Cerebellar cortex (tissue), 1 donor: Measurements from ENCODE around the gene ING4.

ENCODE experiments used
- DNase-seq: peaks from one replicate; pipeline ENCODE4 v3.0.0-alpha.2; 2015; ENCODE audit warnings: low spot score

The ING4 gene

DNA sequence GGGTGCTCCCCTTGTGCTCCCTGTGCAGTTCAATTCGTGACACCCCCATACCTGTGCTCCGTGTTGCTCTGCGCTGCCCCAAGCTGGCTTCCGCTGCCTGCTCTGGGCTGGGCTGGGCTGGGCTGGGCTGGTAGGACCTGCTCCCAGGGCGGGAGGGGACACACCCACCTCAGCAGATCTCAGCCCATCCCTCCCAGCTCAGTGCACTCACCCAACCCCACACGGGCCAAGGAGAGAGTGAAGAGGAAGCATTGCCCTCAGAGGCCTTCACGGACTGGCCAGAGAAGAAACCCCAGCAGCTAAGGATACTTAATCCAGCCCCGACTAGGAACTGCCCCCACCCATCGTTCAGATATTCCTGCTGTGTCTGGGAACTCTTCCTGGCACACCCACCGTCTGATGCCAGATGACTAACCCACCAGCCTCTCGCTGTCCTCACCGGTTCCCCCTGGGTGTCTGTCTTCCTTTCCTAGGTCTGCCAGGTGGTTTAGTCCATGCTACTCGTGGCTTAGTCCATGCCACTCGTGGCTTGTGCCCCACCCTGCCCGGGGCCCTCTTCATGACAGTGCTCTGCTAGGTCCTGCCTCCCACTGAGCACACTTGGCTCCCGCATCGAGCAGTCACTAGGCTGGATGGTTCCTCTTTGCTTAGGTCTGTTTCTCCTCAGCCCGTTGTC is 26.9 kb downstream of the ING4 start, which contains the start of gene LPAR5:
Gene LPAR5, minus strand, starts transcription at position 104 of the 676 bp plus-strand sequence. CDS start 14,711 bp downstream, outside the sequence.
- no peak for DNase-seq

DNA sequence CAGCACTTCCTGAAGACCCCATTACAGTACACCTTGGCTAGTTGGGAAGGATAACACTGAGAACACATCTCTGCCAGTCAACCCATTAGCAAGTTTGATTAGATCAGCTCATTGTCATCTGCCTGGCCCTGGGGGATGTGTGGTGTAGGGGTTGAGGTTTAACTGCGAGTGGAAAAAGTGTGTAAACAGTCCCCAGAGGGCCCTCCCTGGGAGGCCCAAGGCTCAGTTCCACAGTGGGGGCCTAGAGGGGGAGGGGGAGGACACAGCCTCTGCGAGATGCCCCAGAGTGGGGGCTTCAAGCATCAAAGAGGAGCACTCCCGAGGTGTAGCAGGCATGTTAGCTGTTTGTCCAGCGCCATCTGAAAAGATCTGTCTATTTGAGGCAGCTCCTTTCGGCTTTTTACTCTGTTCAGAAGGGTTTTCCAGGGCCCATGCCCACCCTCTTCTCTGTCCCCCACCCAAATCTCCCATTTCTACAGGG is 27.5 kb downstream of the ING4 start:
- no peak for DNase-seq

DNA sequence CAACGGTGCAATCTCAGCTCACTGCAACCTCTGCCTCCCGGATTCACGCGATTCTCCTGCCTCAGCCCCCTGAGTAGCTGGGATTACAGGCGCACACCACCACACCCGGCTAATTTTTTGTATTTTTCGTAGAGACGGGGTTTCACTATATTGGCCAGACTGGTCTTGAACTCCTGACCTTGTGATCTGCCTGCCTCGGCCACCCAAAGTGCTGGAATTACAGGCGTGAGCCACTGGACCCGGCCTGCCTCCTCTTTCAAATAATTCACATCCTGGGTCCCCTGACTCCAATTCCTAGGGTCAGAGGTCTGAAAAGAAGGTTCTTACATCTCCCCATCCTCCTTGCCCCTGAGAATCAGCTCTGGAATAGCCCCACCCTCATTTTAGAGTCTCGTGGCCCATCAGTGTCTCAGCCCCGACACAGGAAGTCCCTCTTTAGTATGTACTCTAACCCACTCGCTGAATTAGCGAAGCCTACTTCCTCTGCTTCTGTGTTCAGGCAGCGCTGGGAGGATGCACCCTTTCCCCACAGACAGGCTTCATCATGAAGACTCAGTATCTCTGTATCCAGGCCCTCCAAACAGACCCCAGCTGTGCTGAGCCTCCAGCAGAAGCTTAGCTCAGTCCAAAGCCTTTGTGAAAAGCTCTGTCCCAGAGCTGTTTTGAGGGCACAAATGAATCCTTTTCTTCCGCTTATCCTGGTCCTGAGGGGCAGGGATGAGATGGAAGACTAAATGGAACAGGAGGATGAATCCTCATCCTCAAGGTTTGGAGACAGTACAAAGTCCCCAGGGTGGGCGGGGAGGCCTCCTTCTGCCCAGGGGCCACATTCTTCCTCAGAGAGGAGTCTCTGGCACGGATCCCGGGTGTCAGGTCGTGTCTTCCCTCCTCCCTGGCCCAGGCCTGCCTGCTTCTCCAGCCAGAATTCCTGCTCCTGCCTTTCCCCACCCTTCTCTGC is 30.6 kb downstream of the ING4 start:
- peak; percentile 50 for DNase-seq

DNA sequence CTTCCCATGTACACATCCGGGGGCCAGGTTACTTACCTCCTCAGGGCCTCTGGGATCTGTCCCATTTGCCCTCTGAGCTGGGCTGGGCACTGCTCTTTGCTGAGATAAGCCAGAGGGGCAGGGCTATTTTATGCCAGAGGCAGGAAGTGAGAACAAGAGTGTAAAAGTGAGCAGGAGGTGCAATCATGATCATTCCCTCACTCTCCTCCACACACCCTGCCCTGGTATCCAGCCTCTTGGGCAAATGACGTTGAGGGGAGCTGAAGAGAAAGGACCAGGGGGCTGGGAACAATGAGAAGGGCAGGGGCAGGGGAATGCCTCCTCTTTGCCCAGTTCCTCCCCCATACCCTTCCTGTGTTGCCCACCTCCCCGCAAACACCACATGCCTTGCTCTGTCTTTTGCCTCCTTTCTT is 31.4 kb downstream of the ING4 start:
- DNase-seq, result no peak

DNA sequence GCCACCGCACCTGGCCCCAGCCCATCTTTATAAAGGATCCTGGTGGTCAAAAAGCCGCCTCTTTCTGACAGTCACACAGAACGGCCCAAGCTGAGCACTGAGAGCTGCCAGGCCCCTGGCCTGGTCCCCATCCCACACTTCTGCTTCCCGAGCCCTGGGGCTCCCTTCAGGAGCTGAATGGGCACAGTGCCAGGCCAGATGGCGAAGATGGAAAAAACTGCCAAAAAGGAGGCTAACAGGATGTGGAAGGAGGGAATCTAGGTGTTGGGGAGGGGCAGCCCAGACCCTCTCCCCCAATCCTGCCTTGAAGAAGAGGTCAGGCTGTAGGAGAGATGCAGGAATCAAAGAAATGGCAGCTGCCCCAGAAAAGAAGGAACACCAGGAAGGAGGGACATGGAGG is 32.2 kb downstream of the ING4 start:
- DNase-seq, result peak; percentile 70

DNA sequence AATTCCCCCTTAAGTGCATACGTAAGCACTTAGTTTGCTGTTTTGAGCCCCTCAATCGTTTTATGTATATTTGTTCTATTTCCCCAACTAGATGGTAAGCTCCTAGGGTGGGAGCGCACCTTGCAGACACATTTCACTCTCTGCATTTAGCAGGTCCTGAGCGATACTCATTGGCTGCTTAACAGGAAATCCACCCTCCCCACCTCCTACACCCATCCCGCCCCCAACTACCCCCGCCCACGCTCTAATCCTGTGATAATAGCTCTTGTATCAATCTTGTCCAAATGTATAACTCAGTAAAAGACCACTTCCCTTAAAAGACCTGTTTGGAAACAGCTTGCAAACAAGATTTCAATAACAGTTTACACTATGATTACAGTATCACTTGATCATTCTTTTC is 35.3 kb downstream of the ING4 start:
- no peak for DNase-seq

DNA sequence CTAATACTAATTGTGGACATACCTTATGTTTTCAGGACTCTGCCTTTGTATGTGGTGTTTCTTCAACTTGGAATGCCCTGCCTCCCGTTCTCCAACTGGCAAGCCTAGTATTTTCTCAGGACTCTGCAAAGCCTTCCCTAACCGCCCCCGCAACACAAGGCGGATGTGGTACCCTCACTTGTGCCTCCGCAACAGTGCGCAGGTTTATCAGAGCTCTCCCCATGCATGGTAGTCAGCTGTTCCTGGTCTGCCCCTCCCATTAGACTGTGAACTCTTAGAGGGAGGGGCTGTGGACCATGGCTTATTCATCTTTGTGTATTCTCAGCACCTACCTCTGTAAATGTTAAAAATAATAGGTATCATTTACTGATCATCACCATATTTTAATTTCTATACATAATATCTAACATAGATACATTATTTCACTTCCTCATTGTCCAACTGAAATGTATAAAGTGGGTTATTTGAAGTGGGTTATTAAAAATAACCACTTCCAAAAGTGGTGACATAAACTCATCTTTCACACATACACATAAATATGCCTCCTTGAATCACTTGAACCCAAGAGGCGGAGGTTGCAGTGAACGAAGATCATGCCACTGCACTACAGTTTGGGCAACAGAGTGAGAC is 36.1 kb downstream of the ING4 start:
- DNase-seq, result no peak

DNA sequence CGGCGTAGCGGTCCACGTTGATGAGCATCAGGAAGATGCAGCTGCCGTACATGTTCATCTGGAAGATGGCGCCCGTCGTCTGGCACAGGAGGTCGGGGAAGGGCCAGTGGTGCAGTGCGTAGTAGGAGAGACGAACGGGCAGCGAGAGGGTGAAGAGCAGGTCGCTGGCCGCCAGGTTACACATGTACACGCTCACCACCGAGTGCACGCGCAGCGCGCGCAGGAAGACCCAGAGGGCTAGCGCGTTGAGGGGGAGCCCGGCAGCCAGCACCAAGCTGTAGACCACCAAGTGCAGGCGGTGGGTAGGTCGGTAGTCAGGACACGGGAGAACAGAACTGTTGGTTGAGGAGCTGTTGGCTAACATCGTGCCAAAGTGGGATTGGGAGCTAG is 42.0 kb downstream of the ING4 start:
- DNase-seq, result no peak

DNA sequence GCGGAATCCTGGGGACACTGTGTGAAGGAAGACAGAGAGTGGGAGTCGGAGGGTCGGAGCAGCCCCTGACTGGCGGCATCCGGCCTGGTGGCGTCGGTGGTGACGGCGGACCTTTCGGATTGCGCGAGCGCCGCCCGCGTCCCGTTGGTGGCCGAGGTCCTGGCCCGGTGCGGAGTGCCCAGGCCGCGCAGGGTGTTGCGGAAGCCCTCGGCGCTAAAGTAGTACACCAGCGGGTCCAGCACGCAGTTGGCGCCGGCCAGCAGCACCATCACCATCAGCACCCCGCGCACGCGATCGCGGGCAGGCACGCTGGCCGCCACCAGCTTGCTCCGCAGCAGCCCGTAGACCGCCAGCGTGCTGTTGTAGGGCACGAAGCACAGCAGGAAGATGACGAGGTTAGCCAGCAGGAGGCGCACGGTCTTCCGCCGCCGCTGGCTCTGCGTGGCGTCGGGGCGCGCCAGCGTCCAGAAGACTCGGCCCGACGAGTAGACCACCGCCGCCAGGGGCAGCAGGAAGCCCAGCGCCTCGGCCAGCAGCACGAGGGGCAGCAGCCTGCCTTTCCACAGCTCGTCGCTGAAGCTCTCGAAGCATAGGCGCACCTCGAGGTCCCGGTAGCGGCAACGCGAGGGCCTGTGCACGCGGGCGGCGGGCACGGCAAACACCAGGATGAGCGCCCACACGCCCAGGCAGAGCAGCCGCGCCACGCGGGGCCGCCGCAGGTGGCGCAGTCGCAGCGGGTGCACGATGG is 42.6 kb downstream of the ING4 start:
- no peak for DNase-seq

DNA sequence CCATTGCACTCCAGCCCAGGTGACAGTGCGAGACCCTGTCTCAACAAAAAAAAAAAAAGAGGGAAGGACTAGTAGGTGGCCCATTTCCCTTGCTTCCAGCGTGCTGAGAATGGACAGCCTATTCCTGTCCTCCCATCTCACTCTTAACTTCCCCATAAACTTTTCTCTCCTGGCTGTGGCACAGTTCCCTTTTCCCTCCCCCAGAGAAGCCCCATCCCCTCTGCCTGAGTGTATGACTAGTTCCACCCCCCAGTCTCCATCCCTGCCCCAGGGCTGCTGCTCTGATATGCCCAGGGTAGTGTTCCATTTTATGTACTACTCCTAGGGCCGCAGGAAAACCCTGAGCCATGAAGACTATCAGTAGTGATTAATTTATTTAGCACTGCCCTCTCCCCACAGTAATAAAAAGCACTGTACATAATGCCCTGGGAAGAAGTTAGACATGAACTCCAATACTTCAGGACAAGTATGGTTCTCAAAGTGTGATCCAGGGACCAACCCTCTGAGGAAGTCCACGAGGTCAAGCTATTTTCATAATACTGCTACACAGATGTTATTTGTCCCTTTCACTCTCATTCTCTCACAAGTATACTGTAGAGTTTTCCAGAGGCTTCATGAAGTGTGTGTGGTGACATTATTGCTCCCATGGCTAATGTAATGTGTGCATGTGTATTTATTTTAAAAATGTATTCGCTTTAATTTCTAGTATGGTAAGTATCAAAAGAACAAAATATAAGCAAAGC is 44.3 kb downstream of the ING4 start:
- DNase-seq, result no peak

DNA sequence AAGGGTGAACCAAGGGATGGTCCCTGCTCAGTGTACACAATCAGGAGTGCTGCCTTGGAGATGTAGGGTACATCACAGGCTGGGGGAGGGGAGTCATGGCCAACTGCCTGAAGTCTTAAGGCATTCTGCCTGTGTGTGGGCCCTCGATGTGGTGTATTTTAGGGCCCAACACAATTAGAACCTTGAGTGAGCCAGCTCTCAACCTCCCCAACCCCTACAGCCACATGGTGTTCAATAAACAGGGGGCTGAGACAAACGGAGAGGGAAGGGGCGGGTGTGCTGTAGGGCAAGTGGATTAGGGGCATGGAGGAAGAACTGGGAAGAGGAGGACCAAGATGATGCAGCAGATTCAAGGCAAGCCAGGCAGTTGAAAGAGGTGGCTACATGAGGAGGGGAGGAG is 47.1 kb downstream of the ING4 start:
- peak; percentile 60 for DNase-seq

DNA sequence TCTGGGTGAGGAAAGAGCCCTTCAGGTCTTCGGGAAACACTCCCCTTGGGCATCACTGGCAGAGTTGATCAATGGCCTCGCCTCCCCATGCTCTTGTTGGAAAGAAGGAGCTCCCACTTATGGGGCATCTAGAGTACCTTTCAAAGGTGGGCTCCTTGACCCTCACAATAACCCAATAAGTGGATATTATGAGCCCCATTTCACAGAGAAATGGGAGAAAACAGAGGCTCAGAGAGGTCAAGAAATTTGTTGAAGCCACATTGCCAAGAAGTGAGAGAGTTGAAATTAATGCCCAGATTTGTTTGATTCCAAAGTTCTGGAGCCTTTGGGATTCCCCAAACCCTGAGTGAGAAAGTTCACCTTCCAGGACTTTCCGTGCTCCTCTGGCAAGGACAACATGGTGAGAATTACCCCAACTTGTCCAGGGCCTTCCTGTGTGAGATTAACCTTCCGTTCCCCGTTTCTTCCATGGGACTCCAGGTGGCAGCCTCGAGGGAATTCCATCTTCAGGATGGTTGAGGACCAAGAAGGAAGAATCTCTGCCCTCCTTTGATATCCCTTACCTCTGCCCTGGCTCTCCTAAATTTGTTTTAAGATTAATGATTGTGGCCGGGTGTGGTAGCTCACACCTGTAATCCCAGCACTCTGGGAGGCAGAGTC is 48.3 kb downstream of the ING4 start:
- peak; percentile 62 for DNase-seq

DNA sequence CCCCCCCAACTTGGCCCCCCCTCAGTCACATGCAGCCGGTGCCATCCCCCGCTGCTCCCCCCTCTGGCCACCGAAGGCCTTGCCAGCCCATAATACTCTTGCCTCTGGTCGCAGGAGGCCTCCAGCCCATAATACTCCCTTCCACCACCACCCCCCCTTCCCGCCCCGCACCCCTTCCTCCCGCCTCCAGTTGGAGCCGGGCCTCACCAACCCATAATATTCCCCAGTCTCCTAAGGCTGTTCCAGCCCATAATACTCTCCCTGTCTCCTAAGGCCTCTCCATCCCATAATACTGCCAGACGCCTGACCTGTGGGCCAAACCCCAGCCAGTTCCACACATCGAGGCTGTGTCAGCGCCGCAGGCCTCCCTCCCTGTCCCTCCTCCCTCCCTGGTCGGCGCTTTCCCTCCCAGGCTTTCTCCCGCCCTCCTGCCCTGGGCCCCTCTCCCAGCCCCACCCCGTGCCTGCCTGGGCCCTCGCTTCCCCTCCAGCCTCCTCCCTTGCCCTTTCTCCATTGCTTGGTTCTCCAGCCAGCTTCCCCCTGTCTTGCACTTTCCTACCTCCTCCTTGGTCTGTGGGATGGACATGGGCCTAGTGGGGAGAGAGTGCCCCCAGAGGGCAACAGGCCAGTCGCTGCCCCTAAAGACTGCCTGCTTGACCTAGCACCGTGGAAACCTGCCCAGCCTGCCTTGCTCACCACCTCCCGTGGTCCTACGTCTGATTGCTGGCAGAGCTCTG is 49.0 kb downstream of the ING4 start:
- DNase-seq, result peak; percentile 99

DNA sequence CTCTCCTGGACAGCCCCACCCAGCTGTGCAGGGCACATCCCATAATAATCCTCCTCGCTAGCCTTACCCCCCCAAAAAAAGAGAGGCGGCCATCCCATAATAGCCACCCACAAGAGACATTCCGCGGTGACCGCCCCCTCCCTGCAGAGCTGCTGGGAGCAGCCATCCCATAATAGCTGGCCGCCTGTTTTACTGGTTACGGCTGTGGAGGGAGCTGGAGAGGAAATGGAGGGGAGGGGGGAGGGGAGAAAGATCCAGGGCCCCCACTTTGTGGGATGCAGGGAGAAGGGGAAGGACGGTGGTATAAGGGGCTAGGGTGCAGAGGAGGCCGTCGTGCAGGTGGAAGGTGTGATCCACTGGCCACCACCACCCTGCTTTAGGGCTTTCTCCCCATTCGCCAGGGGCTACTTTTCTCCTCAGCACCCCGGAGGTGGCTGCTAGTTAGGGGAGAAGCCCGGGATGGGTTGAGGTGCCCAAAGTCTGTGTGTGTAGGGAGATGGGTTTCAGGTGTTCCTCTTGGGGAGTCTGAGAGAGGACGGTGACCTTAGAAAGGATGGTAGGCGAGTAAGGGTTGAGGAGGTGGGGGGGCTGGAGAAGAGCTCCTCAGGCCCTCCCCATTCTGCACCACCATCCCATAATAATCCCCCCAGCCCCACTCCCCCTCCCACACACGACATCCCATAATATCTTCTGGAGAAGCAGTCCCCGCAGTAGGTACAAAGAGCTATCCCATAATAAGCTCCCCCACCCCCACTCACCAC is 49.7 kb downstream of the ING4 start:
- peak; percentile 81 for DNase-seq

DNA sequence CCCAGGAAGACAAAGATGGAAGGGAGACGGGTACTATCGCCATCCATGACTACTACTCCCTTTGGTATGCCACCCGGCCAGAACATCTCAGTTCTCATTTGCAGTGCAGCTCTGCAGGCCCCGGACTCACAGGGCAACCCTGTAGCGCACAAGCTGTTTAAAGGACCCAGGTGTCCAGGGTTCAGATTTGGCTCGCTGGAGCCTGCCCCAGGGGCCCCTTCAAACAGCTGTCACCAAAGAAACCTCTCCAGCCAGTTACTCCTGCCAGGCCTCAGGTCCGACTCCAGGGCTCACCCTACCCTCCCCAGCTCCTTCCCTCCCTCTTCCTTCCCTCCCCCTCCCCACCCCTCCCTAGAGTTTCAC is 50.3 kb downstream of the ING4 start:
- no peak for DNase-seq

DNA sequence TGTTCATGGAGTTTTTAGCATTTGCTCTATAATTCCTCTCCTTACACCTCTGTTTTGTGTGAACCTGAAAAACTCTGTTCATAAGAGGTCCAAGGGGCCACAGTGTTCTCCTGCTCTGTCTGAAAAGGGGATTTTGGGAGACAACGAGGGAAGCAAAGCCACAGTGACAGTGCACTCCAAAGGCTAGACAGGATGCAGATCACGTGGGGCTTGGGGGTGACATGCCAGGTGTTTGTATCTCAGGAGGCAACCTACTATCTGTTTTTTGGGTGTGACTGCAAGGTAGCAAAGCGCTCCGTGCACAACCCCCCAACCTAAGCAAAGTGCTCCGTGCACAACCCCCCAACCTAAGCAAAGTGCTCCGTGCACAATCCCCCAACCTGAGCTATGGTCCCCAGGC is 50.7 kb downstream of the ING4 start:
- peak; percentile 50 for DNase-seq

DNA sequence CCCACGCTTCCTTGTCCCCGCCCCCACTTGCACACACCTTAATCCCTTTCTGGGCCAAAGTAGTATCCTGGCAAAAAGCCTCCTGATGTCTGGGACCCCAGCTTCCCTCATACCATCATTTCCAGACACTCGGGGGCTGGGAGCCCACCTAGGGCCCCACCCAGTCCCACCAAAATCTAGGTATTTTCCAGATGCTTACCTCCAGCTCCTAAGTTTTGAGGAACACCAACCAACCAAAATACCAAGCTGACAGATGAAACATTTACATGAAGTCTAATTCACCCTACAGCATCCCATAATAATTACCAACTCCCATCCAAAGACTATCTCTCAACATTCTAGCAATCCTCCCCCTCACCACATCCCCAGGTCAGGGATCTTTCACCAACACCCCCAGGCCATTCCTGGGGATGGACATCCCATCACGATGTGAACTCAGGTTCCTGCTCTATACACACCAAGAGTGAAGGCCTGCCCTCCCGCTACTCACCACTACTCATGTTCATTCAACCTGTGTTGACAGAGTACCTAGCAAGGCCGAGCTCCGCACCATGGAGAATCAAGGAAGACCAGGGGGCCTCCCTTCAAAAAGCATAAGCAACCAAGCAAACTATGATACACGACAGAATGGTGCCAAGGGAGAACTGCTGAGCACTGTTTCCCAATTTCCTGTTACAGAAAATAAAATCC is 54.2 kb downstream of the ING4 start:
- peak; percentile 85 for DNase-seq

DNA sequence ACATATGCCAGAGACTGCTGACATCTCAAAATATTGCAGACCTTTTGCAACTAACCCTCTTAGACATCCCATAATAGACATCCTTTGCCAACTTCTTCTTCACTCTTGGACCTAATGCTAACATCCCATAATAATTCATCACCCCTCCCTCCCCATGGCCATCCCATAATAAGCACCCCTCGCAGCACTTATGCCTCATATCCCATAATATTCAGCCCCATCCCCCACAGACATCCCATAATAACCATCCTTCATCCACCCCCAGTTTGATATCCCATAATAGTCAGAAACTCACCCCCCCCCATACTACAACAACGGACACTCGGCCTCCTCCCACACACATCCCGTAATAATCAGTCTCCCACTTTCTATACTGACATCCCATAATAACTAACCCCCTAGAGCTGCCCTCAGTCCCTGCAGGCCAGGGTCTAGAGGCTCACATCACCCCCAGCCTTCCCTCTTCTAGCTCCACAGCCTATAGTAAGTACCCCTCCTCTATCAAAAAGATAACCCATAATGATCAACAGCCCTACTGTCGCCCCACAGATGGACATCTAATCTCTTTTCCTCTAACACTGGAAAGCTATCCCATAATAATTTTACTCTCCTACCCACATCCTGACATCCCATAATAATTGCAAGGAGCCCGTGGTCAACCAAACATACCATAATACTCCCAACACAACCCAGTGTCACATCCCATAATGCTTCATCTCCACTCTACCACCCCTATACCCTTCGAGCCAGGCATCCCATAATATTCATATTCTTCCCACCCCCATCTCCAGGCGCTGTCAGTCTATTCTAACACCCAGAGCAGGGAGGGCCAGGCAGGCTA is 54.9 kb downstream of the ING4 start:
- peak; percentile 92 for DNase-seq
